Vagina (tissue), 2 donors: Measurements from ENCODE around the gene GRIK4.

Source experiments
- POLR2A ChIP-seq, 2 donors: fragments of 450-650 bp; IDR thresholded peaks; one replicate each; pipeline ENCODE4 v1.6.1; 2017; ENCODE audit warnings: antibody characterized with exemption in 2 of 2, mild to moderate bottlenecking in 2 of 2, moderate library complexity in 2 of 2
- TF ChIP-seq, protein P1 (sequence below), 3 experiments: fragments of 450-650 bp in 2 of 3; fragments of 200-600 bp in 1 of 3; sonication (generic) in 1 of 3; IDR thresholded peaks; one replicate each; pipeline ENCODE4 v1.5.1; 2017 to 2019; ENCODE audit warnings: antibody characterized with exemption in 3 of 3, mild to moderate bottlenecking in 2 of 3, moderate library complexity in 2 of 3

DNA sequence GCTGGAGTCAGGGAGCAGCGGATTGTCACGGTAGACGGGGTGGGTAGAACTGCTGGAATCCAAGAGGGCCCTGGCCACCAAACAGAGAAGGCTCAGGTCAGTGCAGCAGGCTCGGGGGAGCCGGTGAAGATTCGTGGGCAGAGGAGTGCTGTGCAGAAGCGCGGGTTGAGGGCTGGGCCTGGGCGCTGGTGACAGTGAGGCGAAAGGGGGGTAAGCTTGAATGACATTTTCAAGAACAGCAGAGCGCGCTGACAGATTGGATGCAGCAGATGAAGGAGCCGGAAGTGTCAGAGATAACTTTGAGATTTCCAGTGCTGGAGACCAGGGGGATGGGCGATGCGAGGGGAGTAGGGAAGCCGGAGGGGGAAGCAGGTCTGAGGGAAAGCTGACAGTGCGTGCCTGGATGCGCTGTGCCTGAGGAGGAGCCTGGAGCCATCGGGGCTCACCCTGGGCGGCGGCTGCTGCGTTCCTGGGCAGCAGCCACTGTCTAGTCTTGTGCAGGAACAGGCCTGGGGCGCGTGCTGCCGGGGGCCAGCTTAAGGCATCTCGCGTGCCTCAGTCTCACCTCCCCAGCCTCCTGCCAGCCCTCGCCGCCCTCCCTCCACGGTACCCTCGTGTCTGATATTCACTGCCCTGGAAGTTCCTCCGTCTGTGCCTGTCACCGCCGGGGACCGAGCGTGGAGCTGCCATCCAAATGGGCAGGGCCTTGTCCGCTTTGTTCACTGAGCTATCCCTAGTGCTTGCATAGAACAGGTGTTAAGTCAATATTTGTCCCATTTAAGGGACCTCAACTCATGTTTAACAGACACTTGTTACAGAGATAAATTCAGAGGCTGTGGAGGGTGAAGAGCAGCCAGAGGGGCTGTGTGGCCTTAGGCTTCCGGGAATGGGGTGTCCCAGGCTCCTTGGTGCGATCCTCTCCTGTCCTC lies 5.2 kb downstream of the GRIK4 start:
- TF ChIP-seq, protein P1, sequence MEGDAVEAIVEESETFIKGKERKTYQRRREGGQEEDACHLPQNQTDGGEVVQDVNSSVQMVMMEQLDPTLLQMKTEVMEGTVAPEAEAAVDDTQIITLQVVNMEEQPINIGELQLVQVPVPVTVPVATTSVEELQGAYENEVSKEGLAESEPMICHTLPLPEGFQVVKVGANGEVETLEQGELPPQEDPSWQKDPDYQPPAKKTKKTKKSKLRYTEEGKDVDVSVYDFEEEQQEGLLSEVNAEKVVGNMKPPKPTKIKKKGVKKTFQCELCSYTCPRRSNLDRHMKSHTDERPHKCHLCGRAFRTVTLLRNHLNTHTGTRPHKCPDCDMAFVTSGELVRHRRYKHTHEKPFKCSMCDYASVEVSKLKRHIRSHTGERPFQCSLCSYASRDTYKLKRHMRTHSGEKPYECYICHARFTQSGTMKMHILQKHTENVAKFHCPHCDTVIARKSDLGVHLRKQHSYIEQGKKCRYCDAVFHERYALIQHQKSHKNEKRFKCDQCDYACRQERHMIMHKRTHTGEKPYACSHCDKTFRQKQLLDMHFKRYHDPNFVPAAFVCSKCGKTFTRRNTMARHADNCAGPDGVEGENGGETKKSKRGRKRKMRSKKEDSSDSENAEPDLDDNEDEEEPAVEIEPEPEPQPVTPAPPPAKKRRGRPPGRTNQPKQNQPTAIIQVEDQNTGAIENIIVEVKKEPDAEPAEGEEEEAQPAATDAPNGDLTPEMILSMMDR (IDR thresholded peaks at IDR 0.05) = no peak
- TF ChIP-seq POLR2A (IDR thresholded peaks at IDR 0.05) = no peak
